H9 (cell line): ENCODE measurements around the gene RIC1. TPM values are rescaled to one million over a fixed set of nuclear protein-coding genes. Genes with fewer than 3 reads are reported as not detected.

Experiments used
- DNase-seq: peaks from one replicate; pipeline ENCODE4 v3.0.0-alpha.2; 2017
- H2AFZ ChIP-seq: one replicate; pipeline ENCODE4 v1.6.1; 2013; ENCODE audit warnings: mild to moderate bottlenecking, low read length, control low read depth, moderate library complexity
- H2AK5ac ChIP-seq: 2 replicates; pipeline ENCODE4 v1.6.1; 2013; ENCODE audit warnings: low read length, control low read depth, mixed read lengths; ENCODE audit not compliant: insufficient read length
- H2BK120ac ChIP-seq: one replicate; pipeline ENCODE4 v1.6.1; 2013; ENCODE audit warnings: low read depth, mild to moderate bottlenecking, low read length, control low read depth, inconsistent platforms; ENCODE audit not compliant: poor library complexity, severe bottlenecking
- H2BK12ac ChIP-seq: 2 replicates; pipeline ENCODE4 v1.6.1; 2013; ENCODE audit warnings: low read length, control low read depth, mixed read lengths, low read depth; ENCODE audit not compliant: insufficient read length
- H2BK15ac ChIP-seq: 2 replicates; pipeline ENCODE4 v1.6.1; 2013; ENCODE audit warnings: low read depth, low read length, control low read depth
- H2BK20ac ChIP-seq: one replicate; pipeline ENCODE4 v1.6.1; 2013; ENCODE audit warnings: low read depth, mild to moderate bottlenecking, low read length, control low read depth, inconsistent platforms; ENCODE audit not compliant: poor library complexity, severe bottlenecking
- H2BK5ac ChIP-seq: 2 replicates; pipeline ENCODE4 v1.6.1; 2013; ENCODE audit warnings: low read length, control low read depth, mixed read lengths; ENCODE audit not compliant: insufficient read length
- H3K14ac ChIP-seq: 2 replicates; pipeline ENCODE4 v1.6.1; 2013; ENCODE audit warnings: low read length, control low read depth; ENCODE audit not compliant: insufficient read depth
- H3K18ac ChIP-seq: 2 replicates; pipeline ENCODE4 v1.6.1; 2013; ENCODE audit warnings: low read depth, mild to moderate bottlenecking, mixed read lengths, low read length, control low read depth; ENCODE audit not compliant: insufficient read length
- H3K23ac ChIP-seq: 2 replicates; pipeline ENCODE4 v1.6.1; 2013; ENCODE audit warnings: low read length, control low read depth, mixed read lengths, low read depth; ENCODE audit not compliant: insufficient read length
- H3K23me2 ChIP-seq: 2 replicates; pipeline ENCODE4 v1.6.1; 2013; ENCODE audit warnings: low read depth, mild to moderate bottlenecking, mixed read lengths, low read length, control low read depth; ENCODE audit not compliant: insufficient read length, poor library complexity, severe bottlenecking
- H3K27ac ChIP-seq: 2 replicates; pipeline ENCODE4 v1.5.1; 2013; ENCODE audit warnings: low read length, control low read depth, mixed read lengths, low read depth; ENCODE audit not compliant: insufficient read length
- H3K27me3 ChIP-seq: 2 replicates; pipeline ENCODE4 v1.6.1; 2013; ENCODE audit warnings: low read length, control low read depth, inconsistent platforms; ENCODE audit not compliant: insufficient read depth
- H3K4ac ChIP-seq: 2 replicates; pipeline ENCODE4 v1.6.1; 2013; ENCODE audit warnings: low read depth, mild to moderate bottlenecking, control low read depth, inconsistent platforms, low read length, moderate library complexity
- H3K4me1 ChIP-seq: 2 replicates; pipeline ENCODE4 v1.6.1; 2013; ENCODE audit warnings: low read length, control low read depth, inconsistent platforms; ENCODE audit not compliant: insufficient read depth
- H3K4me2 ChIP-seq: 2 replicates; pipeline ENCODE4 v1.6.1; 2013; ENCODE audit warnings: low read length, control low read depth, mixed read lengths; ENCODE audit not compliant: insufficient read length, insufficient read depth
- H3K56ac ChIP-seq: 2 replicates; pipeline ENCODE4 v1.6.1; 2013; ENCODE audit warnings: low read depth, mild to moderate bottlenecking, mixed read lengths, low read length, control low read depth; ENCODE audit not compliant: insufficient read length
- H3K79me1 ChIP-seq: 2 replicates; pipeline ENCODE4 v1.6.1; 2013; ENCODE audit warnings: low read depth, mild to moderate bottlenecking, moderate library complexity, low read length, control low read depth, inconsistent platforms; ENCODE audit not compliant: insufficient read depth, poor library complexity, severe bottlenecking
- H3K79me2 ChIP-seq: 2 replicates; pipeline ENCODE4 v1.6.1; 2013; ENCODE audit warnings: low read length, control low read depth, inconsistent platforms; ENCODE audit not compliant: insufficient read depth
- H3K9ac ChIP-seq: 2 replicates; pipeline ENCODE4 v1.6.1; 2013; ENCODE audit warnings: low read length, control low read depth, mixed read lengths; ENCODE audit not compliant: insufficient read length; ENCODE audit errors: extremely low read depth
- H3K9me3 ChIP-seq: one replicate; pipeline ENCODE4 v1.6.1; 2013; ENCODE audit warnings: low read depth, low read length, inconsistent platforms; ENCODE audit not compliant: control insufficient read depth
- H3T11ph ChIP-seq: one replicate; pipeline ENCODE4 v1.6.1; 2013; ENCODE audit warnings: mild to moderate bottlenecking, low read length, control low read depth, inconsistent platforms
- H4K20me1 ChIP-seq: one replicate; pipeline ENCODE4 v1.6.1; 2013; ENCODE audit not compliant: control insufficient read depth, insufficient read length, insufficient read depth
- H4K5ac ChIP-seq: 2 replicates; pipeline ENCODE4 v1.6.1; 2013; ENCODE audit warnings: low read depth, mild to moderate bottlenecking, mixed read lengths, low read length, control low read depth; ENCODE audit not compliant: insufficient read length
- H4K8ac ChIP-seq: replicated peaks from 2 replicates; pipeline ENCODE4 v1.6.1; 2013; ENCODE audit warnings: low read length, control low read depth, mixed read lengths, low read depth; ENCODE audit not compliant: insufficient read length
- H4K91ac ChIP-seq: 2 replicates; pipeline ENCODE4 v1.6.1; 2013; ENCODE audit warnings: low read depth, mild to moderate bottlenecking, moderate library complexity, mixed read lengths, low read length, control low read depth; ENCODE audit not compliant: insufficient read length
- H3K27ac Mint-ChIP-seq, 3 experiments: 2 replicates in 2 of 3; 3 replicates in 1 of 3; pipeline ENCODE4 v1.8.0; 2020 to 2021; ENCODE audit warnings: mixed read lengths in 3 of 3, mild to moderate bottlenecking in 1 of 3, moderate library complexity in 1 of 3
- H3K27me3 Mint-ChIP-seq: 2 replicates; pipeline ENCODE4 v1.8.0; 2021; ENCODE audit warnings: low read depth, mild to moderate bottlenecking, moderate library complexity, mixed read lengths
- H3K36me3 Mint-ChIP-seq, 3 experiments: 2 replicates in 2 of 3; 3 replicates in 1 of 3; pipeline ENCODE4 v1.8.0; 2020 to 2021; ENCODE audit warnings: low read depth in 3 of 3, mixed read lengths in 3 of 3; ENCODE audit not compliant: insufficient read depth in 1 of 3
- H3K4me1 Mint-ChIP-seq, 2 experiments: 2 replicates each; pipeline ENCODE4 v1.8.0; 2020; ENCODE audit warnings: mixed read lengths in 2 of 2
- H3K4me3 Mint-ChIP-seq, 2 experiments: 2 replicates in 1 of 2; 3 replicates in 1 of 2; pipeline ENCODE4 v1.8.0; 2020 to 2021; ENCODE audit warnings: mild to moderate bottlenecking in 2 of 2, mixed read lengths in 2 of 2, moderate library complexity in 1 of 2
- H3K9me3 Mint-ChIP-seq, 2 experiments: 2 replicates in 1 of 2; 3 replicates in 1 of 2; pipeline ENCODE4 v1.8.0; 2020; ENCODE audit warnings: mild to moderate bottlenecking in 2 of 2, mixed read lengths in 2 of 2, moderate library complexity in 1 of 2
- WGBS: extraction: QIAGEN DNeasy Blood & Tissue Kit; methylation state at CpG from one replicate; pipeline ENCODE4 v1.1.7; 2013; ENCODE audit warnings: missing lambda C conversion rate, low lambda C conversion rate, mixed read lengths; ENCODE audit not compliant: insufficient read length; ENCODE audit errors: extremely low coverage; 5-methylcytosine and 5-hydroxymethylcytosine counted together
- total RNA-seq: library from RNA; stranded (reverse); gene quantifications from 2 replicates; pipeline ENCODE4 v1.2.1, GENCODE V29; 2021
- TF ChIP-seq, protein P1 (sequence below): fragments of 200-600 bp; sonication (generic); conservative IDR thresholded peaks from 3 replicates; pipeline ENCODE4 v1.8.0; 2021; ENCODE audit warnings: antibody characterized with exemption, mild to moderate bottlenecking

The RIC1 gene
- total RNA-seq, 1 experiment from 2014 or later = 13.7 TPM

DNA sequence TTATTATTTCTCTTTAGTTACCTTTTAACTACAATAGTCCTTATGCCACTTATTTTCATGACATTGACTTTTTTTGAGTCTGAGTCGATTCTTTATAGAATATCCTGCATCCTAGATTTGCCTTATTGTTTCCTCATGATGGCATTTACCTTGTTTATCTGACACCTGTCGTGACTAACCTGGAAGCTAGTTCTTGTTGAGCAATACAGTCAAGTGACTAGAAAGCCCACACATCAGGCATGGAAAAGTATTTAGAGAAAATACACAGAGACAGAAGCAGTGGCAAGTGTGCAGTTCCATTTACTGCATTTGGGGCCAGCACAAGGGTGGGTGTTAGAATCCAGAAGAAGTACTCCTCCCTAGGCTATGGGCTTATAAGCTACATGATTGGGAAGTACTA lies 106.2 kb downstream of the RIC1 start:
- H2BK15ac ChIP-seq = no peak overlapping the region
- H3T11ph ChIP-seq = no peak overlapping the region
- TF ChIP-seq, protein P1, sequence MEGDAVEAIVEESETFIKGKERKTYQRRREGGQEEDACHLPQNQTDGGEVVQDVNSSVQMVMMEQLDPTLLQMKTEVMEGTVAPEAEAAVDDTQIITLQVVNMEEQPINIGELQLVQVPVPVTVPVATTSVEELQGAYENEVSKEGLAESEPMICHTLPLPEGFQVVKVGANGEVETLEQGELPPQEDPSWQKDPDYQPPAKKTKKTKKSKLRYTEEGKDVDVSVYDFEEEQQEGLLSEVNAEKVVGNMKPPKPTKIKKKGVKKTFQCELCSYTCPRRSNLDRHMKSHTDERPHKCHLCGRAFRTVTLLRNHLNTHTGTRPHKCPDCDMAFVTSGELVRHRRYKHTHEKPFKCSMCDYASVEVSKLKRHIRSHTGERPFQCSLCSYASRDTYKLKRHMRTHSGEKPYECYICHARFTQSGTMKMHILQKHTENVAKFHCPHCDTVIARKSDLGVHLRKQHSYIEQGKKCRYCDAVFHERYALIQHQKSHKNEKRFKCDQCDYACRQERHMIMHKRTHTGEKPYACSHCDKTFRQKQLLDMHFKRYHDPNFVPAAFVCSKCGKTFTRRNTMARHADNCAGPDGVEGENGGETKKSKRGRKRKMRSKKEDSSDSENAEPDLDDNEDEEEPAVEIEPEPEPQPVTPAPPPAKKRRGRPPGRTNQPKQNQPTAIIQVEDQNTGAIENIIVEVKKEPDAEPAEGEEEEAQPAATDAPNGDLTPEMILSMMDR = no peak
- no peak overlapping the region for H3K9ac ChIP-seq
- WGBS = no CpG with 5 or more reads among the region's 2 CpGs
- H3K4me1 Mint-ChIP-seq = peaks cover 3 to 4% of the 10 kb centered on the region in 2 experiments; a peak in 3 of 4 replicates
- no peaks in the 10 kb centered on the region for H3K9me3 Mint-ChIP-seq
- H3K14ac ChIP-seq = no peak overlapping the region
- H3K4me1 ChIP-seq = no peaks in the 10 kb centered on the region
- H3K27ac Mint-ChIP-seq = no peak overlapping the region
- H3K9me3 ChIP-seq = no peaks in the 10 kb centered on the region
- H2BK12ac ChIP-seq = no peak overlapping the region
- H3K27me3 ChIP-seq = no peaks in the 10 kb centered on the region
- H3K27me3 Mint-ChIP-seq = no peaks in the 10 kb centered on the region
- H2BK120ac ChIP-seq = no peak overlapping the region
- H4K8ac ChIP-seq = no peak overlapping the region
- H2AFZ ChIP-seq = no peak overlapping the region
- no peaks in the 10 kb centered on the region for H3K79me1 ChIP-seq
- H3K23ac ChIP-seq = no peak overlapping the region
- no peak overlapping the region for H3K4me3 Mint-ChIP-seq
- no peak overlapping the region for H3K18ac ChIP-seq
- no peak overlapping the region for H3K27ac ChIP-seq
- peaks cover 11 to 17% (median 14%) of the 10 kb centered on the region in 3 experiments; a peak in 6 of 7 replicates for H3K36me3 Mint-ChIP-seq
- no peak overlapping the region for H3K4me2 ChIP-seq
- H2BK20ac ChIP-seq = no peak overlapping the region
- no peak overlapping the region for H3K56ac ChIP-seq
- H2BK5ac ChIP-seq = no peak overlapping the region
- no peak overlapping the region for H4K5ac ChIP-seq
- H3K4ac ChIP-seq = no peak overlapping the region
- H4K91ac ChIP-seq = no peak overlapping the region
- H4K20me1 ChIP-seq = no peaks in the 10 kb centered on the region
- DNase-seq = no peak
- no peaks in the 10 kb centered on the region for H3K79me2 ChIP-seq
- no peaks in the 10 kb centered on the region for H3K23me2 ChIP-seq
- no peak overlapping the region for H2AK5ac ChIP-seq
